Measurements from ENCODE around the gene PTPRF.

DNA sequence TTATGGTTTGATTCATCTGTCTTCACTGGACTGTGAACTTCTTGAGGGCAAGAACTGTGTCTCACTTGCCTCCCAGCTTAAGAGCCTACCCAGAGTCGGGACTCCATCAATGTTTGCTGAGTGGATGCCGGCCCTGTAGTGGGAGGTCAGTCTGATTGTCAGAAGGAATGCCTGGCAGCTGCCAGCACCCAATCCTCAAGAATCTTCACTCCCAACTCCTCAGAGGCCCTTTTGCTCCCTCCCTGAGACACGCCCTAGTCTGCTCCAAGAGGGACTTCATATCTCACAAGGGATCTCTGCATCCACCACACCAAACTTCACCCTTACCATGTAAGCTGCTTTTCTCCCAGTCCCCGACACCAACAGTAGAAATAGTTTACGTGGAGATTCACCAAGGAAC lies 104.0 kb downstream of the PTPRF start:
- no peak for TF ChIP-seq EZH2phosphoT487 (IDR thresholded peaks at IDR 0.05; ENCODE audit: low read depth, severe bottlenecking, unreplicated experiment)
- TF ChIP-seq, protein P1, sequence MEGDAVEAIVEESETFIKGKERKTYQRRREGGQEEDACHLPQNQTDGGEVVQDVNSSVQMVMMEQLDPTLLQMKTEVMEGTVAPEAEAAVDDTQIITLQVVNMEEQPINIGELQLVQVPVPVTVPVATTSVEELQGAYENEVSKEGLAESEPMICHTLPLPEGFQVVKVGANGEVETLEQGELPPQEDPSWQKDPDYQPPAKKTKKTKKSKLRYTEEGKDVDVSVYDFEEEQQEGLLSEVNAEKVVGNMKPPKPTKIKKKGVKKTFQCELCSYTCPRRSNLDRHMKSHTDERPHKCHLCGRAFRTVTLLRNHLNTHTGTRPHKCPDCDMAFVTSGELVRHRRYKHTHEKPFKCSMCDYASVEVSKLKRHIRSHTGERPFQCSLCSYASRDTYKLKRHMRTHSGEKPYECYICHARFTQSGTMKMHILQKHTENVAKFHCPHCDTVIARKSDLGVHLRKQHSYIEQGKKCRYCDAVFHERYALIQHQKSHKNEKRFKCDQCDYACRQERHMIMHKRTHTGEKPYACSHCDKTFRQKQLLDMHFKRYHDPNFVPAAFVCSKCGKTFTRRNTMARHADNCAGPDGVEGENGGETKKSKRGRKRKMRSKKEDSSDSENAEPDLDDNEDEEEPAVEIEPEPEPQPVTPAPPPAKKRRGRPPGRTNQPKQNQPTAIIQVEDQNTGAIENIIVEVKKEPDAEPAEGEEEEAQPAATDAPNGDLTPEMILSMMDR (IDR thresholded peaks at IDR 0.05; ENCODE audit: poor library complexity): no peak
- TF ChIP-seq EZH2 (IDR thresholded peaks at IDR 0.05; ENCODE audit: borderline replicate concordance): no peak

Measured in hepatocyte (in vitro differentiated cells).